ENCODE measurements around the gene ISX.
"Not testable (repeated sequence)": the region's sequence is repeated elsewhere in the genome, so short reads cannot be mapped to it uniquely, and the experiment has no call there.

ISX gene

DNA sequence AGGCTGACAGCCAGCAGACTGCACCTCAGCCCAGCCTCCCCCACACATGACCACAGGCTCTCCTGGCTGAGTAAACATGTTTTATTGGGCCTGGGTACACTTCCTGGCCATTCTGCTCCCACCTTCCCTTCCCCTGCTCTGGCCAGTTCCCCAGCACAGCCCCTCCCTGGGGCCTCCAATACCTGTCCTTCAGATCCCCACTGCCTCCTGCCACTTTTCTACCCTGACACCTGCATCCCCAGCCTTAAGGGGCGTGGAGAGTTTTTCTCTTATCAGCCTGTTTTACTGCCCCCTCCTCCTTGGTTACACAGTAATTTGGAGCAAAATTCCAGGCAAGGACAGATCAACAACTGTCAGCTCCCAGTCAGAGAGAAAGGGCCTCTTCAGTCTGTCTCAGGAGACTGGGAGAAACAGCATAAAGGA lies at the start of gene ISX:
TSS of gene ISX (plus strand) at position 363 of the 423 bp plus-strand sequence. CDS start 930 bp downstream, outside the sequence.
- no peak for DNase-seq (ENCODE audit: low read depth)

- DNase-seq (ENCODE audit: low read depth), result no peak
Observed at GRCh38 chr22:35016909-35017308, 49.0 kb upstream of the ISX start.

GRCh38 chr22:35018995-35019394 lies 47.0 kb upstream of the ISX start:
- no peak for DNase-seq (ENCODE audit: low read depth)

GRCh38 chr22:35020517-35020916 lies 45.4 kb upstream of the ISX start:
- DNase-seq (ENCODE audit: low read depth), result no peak

DNA sequence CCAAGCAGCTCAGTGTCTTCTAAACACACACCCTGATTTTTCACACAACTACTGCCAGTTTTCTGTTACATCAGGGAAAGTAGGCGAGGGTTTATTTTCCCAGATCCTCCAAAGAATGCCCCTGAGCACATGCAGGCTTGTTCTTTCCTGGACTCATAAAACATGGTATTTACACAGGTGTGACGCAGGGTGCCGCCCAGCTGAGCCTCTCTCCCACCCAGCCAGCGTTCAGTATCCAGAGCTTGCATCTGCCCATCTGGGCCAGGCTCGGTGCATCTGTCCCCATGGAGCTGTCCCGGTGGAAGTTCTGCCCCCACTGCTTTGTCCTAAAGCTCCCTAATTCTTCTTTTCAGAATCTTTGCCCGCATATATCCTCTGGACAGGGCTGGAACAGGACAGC lies 44.8 kb upstream of the ISX start:
- no peak for DNase-seq (ENCODE audit: low read depth)

- no peak for DNase-seq (ENCODE audit: low read depth)
Observed at GRCh38 chr22:35022291-35022690, 43.7 kb upstream of the ISX start.

DNA sequence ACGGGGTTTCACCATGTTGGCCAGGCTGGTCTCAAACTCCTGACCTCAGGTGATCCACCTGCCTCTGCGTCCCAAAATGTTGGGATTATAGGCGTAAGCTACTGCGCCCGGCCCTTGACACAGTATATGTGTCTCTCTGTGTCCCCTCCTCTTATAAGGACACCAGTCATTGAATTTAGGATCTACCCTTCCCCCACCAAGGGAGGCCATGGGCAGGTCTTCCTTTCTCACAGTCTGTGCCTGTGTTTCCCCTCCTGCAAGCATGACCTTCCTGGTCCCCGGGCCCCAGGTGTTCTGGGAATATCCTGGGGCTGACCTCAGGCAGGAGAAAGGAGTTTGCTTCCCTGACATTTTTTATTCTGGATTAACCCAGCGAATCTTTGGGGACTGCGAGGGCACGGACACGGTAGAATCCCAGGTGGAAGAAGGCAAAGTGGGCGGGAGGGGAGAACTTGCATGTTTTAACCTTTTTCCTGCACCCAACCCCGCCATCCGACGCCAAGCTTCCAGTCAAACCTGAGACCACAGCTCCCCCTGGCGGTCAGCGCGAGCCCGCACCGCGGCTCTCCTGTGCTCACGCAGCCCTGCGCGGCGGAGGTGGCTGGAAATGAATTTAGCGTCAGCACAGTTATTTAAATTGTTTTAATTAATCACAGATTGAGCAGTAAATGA lies 42.1 kb upstream of the ISX start:
- no peak for DNase-seq (ENCODE audit: low read depth)

DNA sequence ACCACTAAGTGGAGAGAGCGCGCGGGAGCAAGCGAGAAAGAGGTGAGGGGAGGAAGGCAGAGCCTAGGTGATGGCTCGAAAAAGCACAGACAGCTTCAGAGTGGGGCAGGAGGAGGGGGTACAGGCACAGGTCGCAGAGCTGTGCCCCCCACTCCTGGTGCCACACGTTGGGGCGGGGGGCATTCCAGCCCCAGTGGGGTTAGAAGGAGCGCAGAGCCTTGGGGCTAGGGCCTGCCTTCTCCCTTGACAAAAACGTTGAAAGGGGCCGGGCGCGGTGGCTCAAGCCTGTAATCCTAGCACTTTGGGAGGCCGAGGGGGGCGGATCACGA lies 41.6 kb upstream of the ISX start:
- no peak for DNase-seq (ENCODE audit: low read depth)

- not testable (repeated sequence) for DNase-seq (ENCODE audit: low read depth)
Observed at GRCh38 chr22:35030112-35030511, 35.8 kb upstream of the ISX start.

DNA sequence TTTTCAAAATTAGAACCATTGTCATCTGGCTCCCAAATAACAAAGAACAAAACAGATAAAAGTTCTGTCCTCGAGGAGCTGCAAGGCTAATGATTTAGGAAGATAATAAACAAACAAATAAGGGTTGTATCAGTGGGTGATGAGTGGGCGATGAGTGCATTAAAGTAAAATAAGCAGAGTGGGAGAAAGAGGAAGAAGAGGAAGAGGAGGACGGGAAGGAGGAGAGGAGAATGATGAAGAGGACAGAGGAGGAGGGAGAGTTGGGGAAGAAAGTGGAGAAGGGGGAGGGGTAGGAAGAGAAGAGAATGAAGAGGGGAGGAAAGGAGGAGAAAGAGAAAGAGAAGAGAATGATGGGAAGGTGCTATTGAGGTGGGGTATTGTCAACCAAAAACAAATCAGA lies 33.4 kb upstream of the ISX start:
- no peak for DNase-seq (ENCODE audit: low read depth)

- no peak for DNase-seq (ENCODE audit: low read depth)
Observed at GRCh38 chr22:35033635-35034296, 32.2 kb upstream of the ISX start.

- no peak for DNase-seq (ENCODE audit: low read depth)
Observed at GRCh38 chr22:35034963-35035362, 31.0 kb upstream of the ISX start.

- DNase-seq (ENCODE audit: low read depth), result no peak
Observed at GRCh38 chr22:35037089-35037488, 28.9 kb upstream of the ISX start.

DNA sequence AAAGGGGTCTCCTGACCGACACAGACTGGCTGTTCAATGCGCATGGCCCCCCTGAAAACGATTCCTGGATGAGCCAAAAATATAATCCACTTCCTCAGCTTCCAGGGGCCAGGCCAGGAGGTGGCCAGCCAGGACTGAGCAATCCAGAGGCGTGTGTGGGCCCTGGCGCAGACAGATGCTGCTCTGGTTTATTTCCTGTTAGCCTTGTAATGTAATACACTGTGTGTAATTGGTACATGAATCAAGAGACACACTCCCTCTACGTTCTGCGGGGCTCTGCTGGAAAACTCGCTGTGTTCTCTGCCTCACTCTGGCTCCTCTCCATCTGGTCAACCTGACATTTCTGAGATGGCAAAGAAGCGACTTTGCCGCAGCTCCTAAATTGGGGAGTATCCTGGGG lies 26.3 kb upstream of the ISX start:
- DNase-seq (ENCODE audit: low read depth), result no peak

- DNase-seq (ENCODE audit: low read depth), result no peak
Observed at GRCh38 chr22:35043252-35043933, 22.6 kb upstream of the ISX start.

- no peak for DNase-seq (ENCODE audit: low read depth)
Observed at GRCh38 chr22:35043934-35044319, 22.0 kb upstream of the ISX start.

DNA sequence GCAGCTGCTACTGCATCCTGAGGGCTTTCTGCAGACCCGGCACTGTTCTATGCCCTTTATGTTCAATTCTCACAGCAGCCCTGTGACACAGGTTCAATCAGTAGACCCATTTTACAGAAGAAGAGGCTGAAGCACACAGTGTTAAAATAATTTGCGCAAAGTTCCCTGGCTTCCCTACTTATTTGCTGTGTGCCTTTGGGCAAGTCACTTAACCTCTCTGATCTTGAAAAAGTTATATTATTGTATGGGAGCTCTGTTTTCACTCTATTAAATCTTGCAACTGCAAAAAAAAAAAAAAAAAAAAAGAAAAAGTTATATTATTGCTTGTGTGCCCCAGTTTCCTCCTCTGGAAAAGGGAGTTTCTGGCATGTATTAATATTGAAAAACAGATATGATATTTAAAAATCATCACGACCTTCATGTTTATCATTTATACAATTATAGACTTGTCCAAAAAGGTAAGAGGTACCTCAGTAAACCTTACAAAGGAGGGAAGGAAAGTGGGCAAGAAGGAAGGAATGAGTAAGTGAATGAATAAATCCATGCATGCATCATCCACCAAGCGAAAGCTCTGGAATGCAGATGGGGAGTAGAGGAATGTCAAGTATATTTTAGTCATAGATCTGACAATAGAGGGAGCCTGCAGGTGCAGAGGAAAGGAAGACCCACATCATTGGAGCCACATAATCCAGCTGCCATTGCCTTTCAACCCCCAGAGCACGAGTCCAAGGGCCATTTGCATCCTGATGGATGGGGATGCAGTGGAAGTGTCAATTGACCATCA lies 21.2 kb upstream of the ISX start:
- DNase-seq (ENCODE audit: low read depth), result no peak

- DNase-seq (ENCODE audit: low read depth), result no peak
Observed at GRCh38 chr22:35045451-35045850, 20.5 kb upstream of the ISX start.

DNA sequence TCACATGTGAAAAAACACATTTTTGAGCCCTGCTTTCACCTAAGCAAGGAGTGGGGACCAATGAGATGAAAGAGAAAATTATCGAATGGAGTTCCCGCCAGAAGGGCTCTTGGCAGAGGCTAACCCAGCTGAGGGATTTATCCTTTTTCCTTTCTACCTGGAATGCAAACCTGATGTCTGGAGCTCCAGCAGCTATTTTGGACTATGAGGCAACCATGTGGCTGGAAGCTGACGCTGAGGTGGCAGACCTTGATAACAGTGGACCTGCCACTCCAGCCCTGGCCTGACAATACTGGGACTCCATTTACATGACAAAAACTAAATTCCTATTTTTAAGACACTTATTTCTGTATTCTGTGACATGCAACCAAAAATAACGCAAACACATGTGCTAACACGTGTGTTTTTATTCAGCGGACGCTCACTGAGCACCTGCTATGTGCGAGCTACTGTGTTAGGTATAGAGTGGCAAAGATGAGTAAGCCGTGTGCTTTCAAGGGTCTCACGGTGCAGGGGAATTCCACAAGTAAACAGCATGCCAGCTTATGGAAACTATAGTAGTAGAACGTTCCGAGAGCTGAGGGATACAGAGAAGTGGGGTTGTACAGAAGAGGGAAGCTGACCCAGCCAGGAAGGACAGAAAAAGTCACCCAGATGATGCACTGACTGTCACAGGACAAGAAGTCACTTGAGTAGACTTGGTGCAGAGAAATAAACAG lies 19.1 kb upstream of the ISX start:
- DNase-seq (ENCODE audit: low read depth), result no peak

- not testable (repeated sequence) for DNase-seq (ENCODE audit: low read depth)
Observed at GRCh38 chr22:35050038-35050437, 15.9 kb upstream of the ISX start.

DNA sequence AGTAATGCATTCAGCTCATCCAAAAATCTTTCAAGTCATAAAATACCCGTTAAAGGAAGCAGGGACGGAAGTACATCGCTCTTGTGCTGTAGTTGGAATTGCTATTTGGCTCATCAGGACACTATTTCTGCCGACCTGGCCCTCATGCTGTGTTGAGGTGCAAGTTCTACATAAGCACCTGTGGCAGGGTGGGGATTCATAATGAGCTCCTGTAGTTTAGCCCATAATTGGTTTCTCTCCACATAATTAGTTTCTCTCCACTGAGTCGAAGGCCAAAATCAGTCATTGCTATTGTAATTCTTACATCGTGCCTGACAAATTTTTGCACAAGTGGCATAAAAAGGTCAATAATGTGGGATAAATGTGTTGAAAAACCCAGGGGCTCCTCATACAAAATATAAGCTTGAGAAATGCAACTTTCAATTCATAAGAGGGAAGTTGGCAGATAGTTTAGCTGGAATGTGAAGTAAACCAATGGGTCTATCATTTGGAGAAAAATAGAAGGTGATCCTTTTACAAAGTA lies 14.9 kb upstream of the ISX start:
- no peak for DNase-seq (ENCODE audit: low read depth)

- no peak for DNase-seq (ENCODE audit: low read depth)
Observed at GRCh38 chr22:35051791-35052190, 14.2 kb upstream of the ISX start.

Data from CMK (cell line).